PC-9 (cell line): Measurements from ENCODE around the gene GHR.

Experiments used
- CTCF ChIP-seq: fragments of 200-600 bp; sonication (generic); conservative IDR thresholded peaks from 2 replicates; pipeline ENCODE4 v1.6.1; 2017; ENCODE audit warnings: mixed run types, antibody characterized with exemption, mild to moderate bottlenecking, moderate library complexity
- EZH2 ChIP-seq: fragments of 200-600 bp; sonication (generic); IDR thresholded peaks from 2 replicates; pipeline ENCODE4 v1.8.0; 2017; ENCODE audit warnings: antibody characterized with exemption, low read depth

GRCh38 chr5:42506662-42507061 is 83.4 kb downstream of the GHR start:
- TF ChIP-seq CTCF (no peak), EZH2 (no peak)
